DOHH2 (cell line): Measurements from ENCODE around the gene TMUB2.
A peak's percentile ranks its signal among the peaks of the same experiment; 100 is the strongest.

ENCODE experiments used
- H3F3A ChIP-seq: fragments of 200-600 bp; sonication (generic), shearing (Covaris generic); 2 replicates; pipeline ENCODE4 v1.6.0; 2016; ENCODE audit warnings: antibody characterized with exemption, mild to moderate bottlenecking; ENCODE audit not compliant: control insufficient read depth, insufficient read depth
- H3K27ac ChIP-seq: fragments of 200-600 bp; sonication (generic); 2 replicates; pipeline ENCODE4 v1.5.1; 2014; ENCODE audit warnings: low read depth, mild to moderate bottlenecking, low read length, moderate library complexity
- H3K27me3 ChIP-seq: fragments of 200-600 bp; sonication (generic); 2 replicates; pipeline ENCODE4 v1.6.1; 2014; ENCODE audit warnings: mild to moderate bottlenecking, low read length, mixed read lengths; ENCODE audit not compliant: control insufficient read depth
- H3K36me3 ChIP-seq: fragments of 200-600 bp; sonication (generic); 2 replicates; pipeline ENCODE4 v1.6.1; 2014; ENCODE audit warnings: mild to moderate bottlenecking, low read length, moderate library complexity, mixed read lengths; ENCODE audit not compliant: control insufficient read depth
- H3K4me1 ChIP-seq: fragments of 200-600 bp; sonication (generic); 2 replicates; pipeline ENCODE4 v1.6.1; 2014; ENCODE audit warnings: mild to moderate bottlenecking, low read length, mixed read lengths; ENCODE audit not compliant: control insufficient read depth
- H3K4me2 ChIP-seq: fragments of 200-600 bp; sonication (generic); 2 replicates; pipeline ENCODE4 v1.6.0; 2014; ENCODE audit warnings: mild to moderate bottlenecking, low read length, moderate library complexity
- H3K4me3 ChIP-seq: fragments of 200-600 bp; sonication (generic); 2 replicates; pipeline ENCODE4 v1.5.1; 2014; ENCODE audit warnings: mild to moderate bottlenecking, low read length, mixed read lengths
- H3K79me2 ChIP-seq: fragments of 200-600 bp; sonication (generic); 2 replicates; pipeline ENCODE4 v1.6.1; 2014; ENCODE audit warnings: mild to moderate bottlenecking, low read length, mixed read lengths; ENCODE audit not compliant: control insufficient read depth
- H3K9me2 ChIP-seq: fragments of 200-600 bp; sonication (generic); replicated peaks from 2 replicates; pipeline ENCODE4 v1.6.1; 2014; ENCODE audit warnings: mild to moderate bottlenecking, low read length, mixed read lengths; ENCODE audit not compliant: control insufficient read depth
- H3K9me3 ChIP-seq: fragments of 200-600 bp; sonication (generic); 2 replicates; pipeline ENCODE4 v1.6.1; 2014; ENCODE audit warnings: antibody characterized with exemption, low read length, mixed read lengths; ENCODE audit not compliant: control insufficient read depth, insufficient read depth
- H4K20me1 ChIP-seq: fragments of 200-600 bp; sonication (generic); 2 replicates; pipeline ENCODE4 v1.6.0; 2014; ENCODE audit warnings: low read depth, mild to moderate bottlenecking, antibody characterized with exemption, low read length, moderate library complexity; ENCODE audit not compliant: control insufficient read depth, insufficient read depth
- EZH2phosphoT487 ChIP-seq: fragments of 200-600 bp; sonication (generic); IDR thresholded peaks from 2 replicates; pipeline ENCODE4 v1.6.1; 2017; ENCODE audit warnings: borderline replicate concordance, mild to moderate bottlenecking, antibody characterized with exemption, low read length, moderate library complexity, mixed read lengths
- TF ChIP-seq, protein P1 (sequence below): fragments of 200-600 bp; sonication (generic); IDR thresholded peaks from one replicate; pipeline ENCODE4 v1.5.1; 2014; ENCODE audit warnings: antibody characterized with exemption, mild to moderate bottlenecking, low read depth, low read length; ENCODE audit not compliant: poor library complexity, severe bottlenecking

TMUB2 gene

DNA sequence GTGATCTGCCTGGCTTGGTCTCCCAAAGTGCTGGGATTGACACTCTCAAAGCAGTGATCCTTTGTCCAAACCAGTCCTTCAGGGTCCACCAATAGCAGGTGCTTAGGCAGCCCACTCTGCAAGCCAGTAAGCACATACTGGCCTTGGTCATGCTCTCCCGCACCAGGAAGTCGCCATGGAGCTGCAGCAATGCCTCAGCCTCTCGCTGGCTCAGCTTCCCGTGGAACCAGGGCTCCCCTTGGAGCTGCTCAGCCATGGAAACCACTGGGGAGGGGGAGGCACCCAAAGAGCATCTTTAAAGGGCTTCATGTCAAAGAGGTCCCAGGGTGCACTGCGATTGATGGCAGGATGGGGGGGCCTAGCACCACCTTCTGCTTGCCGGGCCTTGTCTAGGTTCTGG lies 42.3 kb downstream of the TMUB2 start:
- no peaks in the 10 kb centered on the region for H4K20me1 ChIP-seq
- no peak overlapping the region for H3K27ac ChIP-seq
- peaks cover 27% of the 10 kb centered on the region for H3K4me1 ChIP-seq
- peak overlapping the region; percentile 3; the same call in 1 of the 2 replicates for H3K4me3 ChIP-seq
- peak overlapping the region; percentile 13 for H3K4me2 ChIP-seq
- no peaks in the 10 kb centered on the region for H3K36me3 ChIP-seq
- H3K9me2 ChIP-seq: no peaks in the 10 kb centered on the region
- TF ChIP-seq, protein P1, sequence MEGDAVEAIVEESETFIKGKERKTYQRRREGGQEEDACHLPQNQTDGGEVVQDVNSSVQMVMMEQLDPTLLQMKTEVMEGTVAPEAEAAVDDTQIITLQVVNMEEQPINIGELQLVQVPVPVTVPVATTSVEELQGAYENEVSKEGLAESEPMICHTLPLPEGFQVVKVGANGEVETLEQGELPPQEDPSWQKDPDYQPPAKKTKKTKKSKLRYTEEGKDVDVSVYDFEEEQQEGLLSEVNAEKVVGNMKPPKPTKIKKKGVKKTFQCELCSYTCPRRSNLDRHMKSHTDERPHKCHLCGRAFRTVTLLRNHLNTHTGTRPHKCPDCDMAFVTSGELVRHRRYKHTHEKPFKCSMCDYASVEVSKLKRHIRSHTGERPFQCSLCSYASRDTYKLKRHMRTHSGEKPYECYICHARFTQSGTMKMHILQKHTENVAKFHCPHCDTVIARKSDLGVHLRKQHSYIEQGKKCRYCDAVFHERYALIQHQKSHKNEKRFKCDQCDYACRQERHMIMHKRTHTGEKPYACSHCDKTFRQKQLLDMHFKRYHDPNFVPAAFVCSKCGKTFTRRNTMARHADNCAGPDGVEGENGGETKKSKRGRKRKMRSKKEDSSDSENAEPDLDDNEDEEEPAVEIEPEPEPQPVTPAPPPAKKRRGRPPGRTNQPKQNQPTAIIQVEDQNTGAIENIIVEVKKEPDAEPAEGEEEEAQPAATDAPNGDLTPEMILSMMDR: no peak
- TF ChIP-seq EZH2phosphoT487: no peak
- no peaks in the 10 kb centered on the region for H3K27me3 ChIP-seq
- no peaks in the 10 kb centered on the region for H3K9me3 ChIP-seq
- H3F3A ChIP-seq: no peaks in the 10 kb centered on the region; the same call in 1 of the 2 replicates
- no peaks in the 10 kb centered on the region for H3K79me2 ChIP-seq

DNA sequence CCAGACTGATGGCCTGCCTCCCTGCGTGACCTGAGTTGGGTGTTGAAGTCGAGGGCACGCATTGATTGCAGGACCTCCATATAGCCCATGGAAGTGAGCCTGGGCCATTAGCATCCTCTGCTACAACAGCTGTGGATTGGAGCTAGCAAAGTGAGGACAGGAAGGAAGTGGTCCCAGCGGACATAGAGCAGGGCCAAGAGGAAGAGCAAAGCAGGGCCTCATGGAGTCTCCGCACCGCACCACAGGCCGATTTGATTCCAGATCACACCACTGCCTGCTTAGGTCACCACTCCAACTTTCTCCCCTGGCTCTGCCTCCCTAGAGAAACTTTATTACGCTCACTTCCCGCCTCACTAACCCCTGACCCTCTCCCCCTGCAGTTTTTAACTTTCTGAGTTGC lies 43.4 kb downstream of the TMUB2 start:
- H3K4me1 ChIP-seq: peaks cover 27% of the 10 kb centered on the region
- no peaks in the 10 kb centered on the region for H3K27me3 ChIP-seq
- H3K27ac ChIP-seq: no peak overlapping the region
- no peak for TF ChIP-seq EZH2phosphoT487
- TF ChIP-seq, protein P1: no peak
- no peak overlapping the region for H3K4me2 ChIP-seq
- no peaks in the 10 kb centered on the region for H4K20me1 ChIP-seq
- H3K4me3 ChIP-seq: no peak overlapping the region
- no peaks in the 10 kb centered on the region for H3K9me2 ChIP-seq
- no peaks in the 10 kb centered on the region for H3K36me3 ChIP-seq
- no peaks in the 10 kb centered on the region for H3K79me2 ChIP-seq
- no peaks in the 10 kb centered on the region; the same call in 1 of the 2 replicates for H3F3A ChIP-seq
- no peaks in the 10 kb centered on the region for H3K9me3 ChIP-seq

DNA sequence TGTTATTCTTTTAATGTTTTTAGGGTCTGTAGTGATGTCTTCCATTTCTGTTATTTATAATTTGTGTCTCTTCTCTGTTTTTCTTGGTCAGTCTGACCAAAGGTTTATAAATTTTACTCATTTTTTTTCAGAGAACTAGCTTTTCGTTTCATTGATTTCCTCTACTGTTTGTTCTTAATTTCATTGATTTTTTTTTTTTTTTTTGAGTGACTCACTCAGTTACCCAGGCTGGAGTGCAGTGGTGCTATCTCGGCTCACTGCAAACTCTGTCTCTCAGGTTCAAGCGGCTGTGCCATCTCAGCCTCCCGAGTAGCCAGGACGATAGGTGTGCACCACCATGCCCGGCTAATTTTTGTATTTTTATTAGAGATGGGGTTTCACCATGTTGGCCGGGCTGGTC lies 45.3 kb downstream of the TMUB2 start:
- Histone ChIP-seq H3K4me2 (no peak overlapping the region), H3K36me3 (no peaks in the 10 kb centered on the region), H3K27me3 (no peaks in the 10 kb centered on the region), H4K20me1 (no peaks in the 10 kb centered on the region), H3K9me2 (no peaks in the 10 kb centered on the region), H3F3A (no peaks in the 10 kb centered on the region; the same call in 1 of the 2 replicates), H3K79me2 (no peaks in the 10 kb centered on the region), H3K4me1 (peaks cover 27% of the 10 kb centered on the region), H3K27ac (no peak overlapping the region), H3K4me3 (no peak overlapping the region), H3K9me3 (no peaks in the 10 kb centered on the region)
- TF ChIP-seq, protein P1: no peak
- TF ChIP-seq EZH2phosphoT487: no peak
